ENCODE measurements around the gene HES2. TPM values are rescaled to one million over a fixed set of nuclear protein-coding genes. Genes with fewer than 3 reads are reported as not detected.
"Not testable (repeated sequence)": the region's sequence is repeated elsewhere in the genome, so short reads cannot be mapped to it uniquely, and the experiment has no call there.

Gene HES2
- total and polyA plus RNA-seq, 5 donors from 2014 or later: not detected

- Histone ChIP-seq H3K9me3 (ENCODE audit: control insufficient read depth in 2 of 2, low read length in 2 of 2) (no peaks in the 10 kb centered on the region), H3K27me3 (ENCODE audit: control insufficient read depth, insufficient read depth, low read length) (peaks cover 11% of the 10 kb centered on the region), H3K36me3 (ENCODE audit: control insufficient read depth, insufficient read depth, low read length) (no peaks in the 10 kb centered on the region), H3K4me1 (ENCODE audit: control insufficient read depth, insufficient read depth, low read length, poor library complexity, severe bottlenecking) (no peaks in the 10 kb centered on the region), H3K4me3 (ENCODE audit: low read depth, low read length) (no peak overlapping the region), H3K27ac (ENCODE audit: insufficient read depth, low read length, poor library complexity, severe bottlenecking) (no peak overlapping the region)
- DNase-seq: no peak
- Mint-ChIP-seq H3K4me1 (peaks cover 0 to 5% (median 2%) of the 10 kb centered on the region in 4 donors), H3K27ac (no peak overlapping the region), H3K36me3 (no peaks in the 10 kb centered on the region), H3K4me3 (no peak overlapping the region), H3K9me3 (no peaks in the 10 kb centered on the region), H3K27me3 (peaks cover 44% of the 10 kb centered on the region)
- no peak for ATAC-seq (ENCODE audit: low read depth in 2 of 2)
These were observed 11.7 kb downstream of the HES2 start for GRCh38 chr1:6408023-6408422.

- Mint-ChIP-seq H3K27me3 (peaks cover 35% of the 10 kb centered on the region), H3K36me3 (peaks cover 3% of the 10 kb centered on the region), H3K9me3 (no peaks in the 10 kb centered on the region), H3K4me3 (no peak overlapping the region), H3K27ac (no peak overlapping the region), H3K4me1 (peaks cover 0 to 12% (median 3%) of the 10 kb centered on the region in 4 donors)
- no peak for DNase-seq
- H3K27me3 ChIP-seq (ENCODE audit: control insufficient read depth, insufficient read depth, low read length): no peaks in the 10 kb centered on the region
- H3K4me1 ChIP-seq (ENCODE audit: control insufficient read depth, insufficient read depth, low read length, poor library complexity, severe bottlenecking): no peaks in the 10 kb centered on the region
- H3K36me3 ChIP-seq (ENCODE audit: control insufficient read depth, insufficient read depth, low read length): no peaks in the 10 kb centered on the region
- H3K4me3 ChIP-seq (ENCODE audit: low read depth, low read length): no peak overlapping the region
- no peak for ATAC-seq (ENCODE audit: low read depth in 2 of 2)
- H3K27ac ChIP-seq (ENCODE audit: insufficient read depth, low read length, poor library complexity, severe bottlenecking): no peak overlapping the region
- H3K9me3 ChIP-seq (ENCODE audit: control insufficient read depth in 2 of 2, low read length in 2 of 2): no peaks in the 10 kb centered on the region
These were observed 18.0 kb downstream of the HES2 start for GRCh38 chr1:6401673-6402072.

- Mint-ChIP-seq H3K27ac (no peak overlapping the region), H3K27me3 (peaks cover 16% of the 10 kb centered on the region), H3K4me1 (peaks cover under 1 to 15% (median 9%) of the 10 kb centered on the region in 4 donors), H3K4me3 (peak overlapping the region in 1 of 4 donors; percentile 38), H3K36me3 (peaks cover 3% of the 10 kb centered on the region), H3K9me3 (no peaks in the 10 kb centered on the region)
- Histone ChIP-seq H3K4me1 (ENCODE audit: control insufficient read depth, insufficient read depth, low read length, poor library complexity, severe bottlenecking) (peaks cover 7% of the 10 kb centered on the region), H3K27me3 (ENCODE audit: control insufficient read depth, insufficient read depth, low read length) (no peaks in the 10 kb centered on the region), H3K4me3 (ENCODE audit: low read depth, low read length) (no peak overlapping the region), H3K9me3 (ENCODE audit: control insufficient read depth in 2 of 2, low read length in 2 of 2) (no peaks in the 10 kb centered on the region), H3K36me3 (ENCODE audit: control insufficient read depth, insufficient read depth, low read length) (no peaks in the 10 kb centered on the region), H3K27ac (ENCODE audit: insufficient read depth, low read length, poor library complexity, severe bottlenecking) (no peak overlapping the region)
- no peak for DNase-seq
- ATAC-seq (ENCODE audit: low read depth in 2 of 2): no peak
These were observed 20.4 kb downstream of the HES2 start for GRCh38 chr1:6399294-6399693.

GRCh38 chr1:6397844-6398441 lies 21.8 kb downstream of the HES2 start:
- Mint-ChIP-seq H3K4me1 (peaks cover 6 to 21% (median 16%) of the 10 kb centered on the region in 4 donors), H3K36me3 (peaks cover 3% of the 10 kb centered on the region), H3K27ac (no peak overlapping the region), H3K4me3 (peak overlapping the region in 3 of 4 donors; percentile 30 to 57 (median 52)), H3K9me3 (no peaks in the 10 kb centered on the region), H3K27me3 (peaks cover 15% of the 10 kb centered on the region)
- H3K36me3 ChIP-seq (ENCODE audit: control insufficient read depth, insufficient read depth, low read length): no peaks in the 10 kb centered on the region
- peaks cover 15% of the 10 kb centered on the region for H3K4me1 ChIP-seq (ENCODE audit: control insufficient read depth, insufficient read depth, low read length, poor library complexity, severe bottlenecking)
- no peak for DNase-seq
- H3K9me3 ChIP-seq (ENCODE audit: control insufficient read depth in 2 of 2, low read length in 2 of 2): no peaks in the 10 kb centered on the region
- no peak overlapping the region for H3K27ac ChIP-seq (ENCODE audit: insufficient read depth, low read length, poor library complexity, severe bottlenecking)
- ATAC-seq (ENCODE audit: low read depth in 2 of 2): no peak
- H3K4me3 ChIP-seq (ENCODE audit: low read depth, low read length): no peak overlapping the region
- no peaks in the 10 kb centered on the region for H3K27me3 ChIP-seq (ENCODE audit: control insufficient read depth, insufficient read depth, low read length)

GRCh38 chr1:6396998-6397397 lies 22.7 kb downstream of the HES2 start:
- no peaks in the 10 kb centered on the region for H3K9me3 Mint-ChIP-seq
- H3K9me3 ChIP-seq (ENCODE audit: control insufficient read depth in 2 of 2, low read length in 2 of 2): no peaks in the 10 kb centered on the region
- DNase-seq: peak in 1 of 3 donors; percentile 20
- ATAC-seq (ENCODE audit: low read depth in 2 of 2): no peak
- H3K4me1 Mint-ChIP-seq: peaks cover 6 to 27% (median 16%) of the 10 kb centered on the region in 4 donors
- H3K27me3 Mint-ChIP-seq: peaks cover 9% of the 10 kb centered on the region
- no peak overlapping the region for H3K27ac ChIP-seq (ENCODE audit: insufficient read depth, low read length, poor library complexity, severe bottlenecking)
- peaks cover 23% of the 10 kb centered on the region for H3K4me1 ChIP-seq (ENCODE audit: control insufficient read depth, insufficient read depth, low read length, poor library complexity, severe bottlenecking)
- no peak overlapping the region for H3K4me3 ChIP-seq (ENCODE audit: low read depth, low read length)
- no peaks in the 10 kb centered on the region for H3K36me3 ChIP-seq (ENCODE audit: control insufficient read depth, insufficient read depth, low read length)
- H3K4me3 Mint-ChIP-seq: peak overlapping the region in 2 of 4 donors; percentile 57 to 68
- H3K27me3 ChIP-seq (ENCODE audit: control insufficient read depth, insufficient read depth, low read length): no peaks in the 10 kb centered on the region
- peak overlapping the region in 1 of 3 donors; percentile 14 for H3K27ac Mint-ChIP-seq
- peaks cover 3% of the 10 kb centered on the region for H3K36me3 Mint-ChIP-seq

- not testable (repeated sequence) for H3K27me3 Mint-ChIP-seq, DNase-seq, H3K27ac Mint-ChIP-seq
These were observed 23.9 kb downstream of the HES2 start for GRCh38 chr1:6395781-6396244.

GRCh38 chr1:6395130-6395529 lies 24.6 kb downstream of the HES2 start:
- H3K36me3 Mint-ChIP-seq; H3K36me3 ChIP-seq (ENCODE audit: control insufficient read depth, insufficient read depth, low read length); H3K4me3 ChIP-seq (ENCODE audit: low read depth, low read length); H3K9me3 Mint-ChIP-seq; H3K27ac ChIP-seq (ENCODE audit: insufficient read depth, low read length, poor library complexity, severe bottlenecking); H3K9me3 ChIP-seq (ENCODE audit: control insufficient read depth in 2 of 2, low read length in 2 of 2); ATAC-seq (ENCODE audit: low read depth in 2 of 2); H3K27me3 Mint-ChIP-seq; H3K27me3 ChIP-seq (ENCODE audit: control insufficient read depth, insufficient read depth, low read length): not testable (repeated sequence)
- peaks cover 27% of the 10 kb centered on the region for H3K4me1 ChIP-seq (ENCODE audit: control insufficient read depth, insufficient read depth, low read length, poor library complexity, severe bottlenecking)
- H3K4me3 Mint-ChIP-seq: peak overlapping the region; percentile 67 to 95 (median 92)
- H3K27ac Mint-ChIP-seq: peak overlapping the region; percentile 57 to 92 (median 77)
- peak in 1 of 3 donors; percentile 25 for DNase-seq
- H3K4me1 Mint-ChIP-seq: peaks cover 6 to 32% (median 16%) of the 10 kb centered on the region in 4 donors

More at GRCh38 chr1:6395781-6396244, 23.9 kb downstream of the HES2 start:
- H3K27ac ChIP-seq (ENCODE audit: insufficient read depth, low read length, poor library complexity, severe bottlenecking); H3K4me3 Mint-ChIP-seq; H3K4me3 ChIP-seq (ENCODE audit: low read depth, low read length); H3K27me3 ChIP-seq (ENCODE audit: control insufficient read depth, insufficient read depth, low read length); H3K9me3 Mint-ChIP-seq; H3K9me3 ChIP-seq (ENCODE audit: control insufficient read depth in 2 of 2, low read length in 2 of 2); H3K36me3 Mint-ChIP-seq; ATAC-seq (ENCODE audit: low read depth in 2 of 2); H3K36me3 ChIP-seq (ENCODE audit: control insufficient read depth, insufficient read depth, low read length): not testable (repeated sequence)
- H3K4me1 ChIP-seq (ENCODE audit: control insufficient read depth, insufficient read depth, low read length, poor library complexity, severe bottlenecking): peaks cover 27% of the 10 kb centered on the region
- H3K4me1 Mint-ChIP-seq: peaks cover 6 to 31% (median 16%) of the 10 kb centered on the region in 4 donors
